Mucosa of stomach (tissue), 1 donor: ENCODE results near the gene TCERG1L.

Experiments
- H3K27me3 ChIP-seq: one replicate; pipeline ENCODE4 v1.7.0; 2013; ENCODE audit warnings: mild to moderate bottlenecking, low read length; ENCODE audit not compliant: control insufficient read depth, insufficient read depth
- H3K36me3 ChIP-seq: one replicate; pipeline ENCODE4 v1.7.0; 2013; ENCODE audit warnings: low read length; ENCODE audit not compliant: control insufficient read depth, insufficient read depth
- H3K4me1 ChIP-seq: one replicate; pipeline ENCODE4 v1.7.0; 2013; ENCODE audit warnings: mild to moderate bottlenecking, low read length; ENCODE audit not compliant: control insufficient read depth, insufficient read depth
- H3K4me3 ChIP-seq: one replicate; pipeline ENCODE4 v1.7.0; 2013; ENCODE audit warnings: low read length
- H3K9ac ChIP-seq: one replicate; pipeline ENCODE4 v1.7.0; 2013; ENCODE audit warnings: mild to moderate bottlenecking, low read length, moderate library complexity
- H3K9me3 ChIP-seq: one replicate; pipeline ENCODE4 v1.7.0; 2013; ENCODE audit warnings: mild to moderate bottlenecking, low read length, moderate library complexity; ENCODE audit not compliant: control insufficient read depth
- donor health status: Pancreatic carcinoma.

The TCERG1L gene

GRCh38 chr10:131130025-131130424, 181.5 kb downstream of the TCERG1L start:
- H3K9me3 ChIP-seq: no peaks in the 10 kb centered on the region
- H3K36me3 ChIP-seq: no peaks in the 10 kb centered on the region
- no peak overlapping the region for H3K9ac ChIP-seq
- no peak overlapping the region for H3K4me3 ChIP-seq
- no peaks in the 10 kb centered on the region for H3K27me3 ChIP-seq
- no peaks in the 10 kb centered on the region for H3K4me1 ChIP-seq

- Histone ChIP-seq H3K27me3 (no peaks in the 10 kb centered on the region), H3K9me3 (no peaks in the 10 kb centered on the region), H3K9ac (no peak overlapping the region), H3K36me3 (no peaks in the 10 kb centered on the region), H3K4me3 (no peak overlapping the region), H3K4me1 (no peaks in the 10 kb centered on the region)
Observed at GRCh38 chr10:131129544-131129943, 182.0 kb downstream of the TCERG1L start.

GRCh38 chr10:131128731-131129130, 182.8 kb downstream of the TCERG1L start:
- H3K9me3 ChIP-seq: no peaks in the 10 kb centered on the region
- no peaks in the 10 kb centered on the region for H3K4me1 ChIP-seq
- no peak overlapping the region for H3K4me3 ChIP-seq
- H3K27me3 ChIP-seq: no peaks in the 10 kb centered on the region
- no peaks in the 10 kb centered on the region for H3K36me3 ChIP-seq
- no peak overlapping the region for H3K9ac ChIP-seq

- H3K4me3 ChIP-seq: no peak overlapping the region
- no peak overlapping the region for H3K9ac ChIP-seq
- H3K36me3 ChIP-seq: no peaks in the 10 kb centered on the region
- no peaks in the 10 kb centered on the region for H3K27me3 ChIP-seq
- H3K9me3 ChIP-seq: no peaks in the 10 kb centered on the region
- H3K4me1 ChIP-seq: no peaks in the 10 kb centered on the region
Observed at GRCh38 chr10:131127610-131128009, 183.9 kb downstream of the TCERG1L start.

GRCh38 chr10:131127138-131127589, 184.4 kb downstream of the TCERG1L start:
- Histone ChIP-seq H3K9me3 (no peaks in the 10 kb centered on the region), H3K4me1 (no peaks in the 10 kb centered on the region), H3K4me3 (no peak overlapping the region), H3K9ac (no peak overlapping the region), H3K27me3 (no peaks in the 10 kb centered on the region), H3K36me3 (no peaks in the 10 kb centered on the region)

GRCh38 chr10:131126321-131127137, 185.0 kb downstream of the TCERG1L start:
- Histone ChIP-seq H3K36me3 (no peaks in the 10 kb centered on the region), H3K9me3 (no peaks in the 10 kb centered on the region), H3K9ac (no peak overlapping the region), H3K4me1 (no peaks in the 10 kb centered on the region), H3K4me3 (no peak overlapping the region), H3K27me3 (no peaks in the 10 kb centered on the region)

- Histone ChIP-seq H3K36me3 (no peaks in the 10 kb centered on the region), H3K4me1 (no peaks in the 10 kb centered on the region), H3K9me3 (no peaks in the 10 kb centered on the region), H3K4me3 (no peak overlapping the region), H3K27me3 (no peaks in the 10 kb centered on the region), H3K9ac (no peak overlapping the region)
Observed at GRCh38 chr10:131125511-131126225, 185.9 kb downstream of the TCERG1L start.

GRCh38 chr10:131124945-131125344, 186.6 kb downstream of the TCERG1L start:
- Histone ChIP-seq H3K27me3 (no peaks in the 10 kb centered on the region), H3K9me3 (no peaks in the 10 kb centered on the region), H3K4me3 (no peak overlapping the region), H3K9ac (no peak overlapping the region), H3K36me3 (no peaks in the 10 kb centered on the region), H3K4me1 (no peaks in the 10 kb centered on the region)

GRCh38 chr10:131123496-131123895, 188.0 kb downstream of the TCERG1L start:
- Histone ChIP-seq H3K9ac (no peak overlapping the region), H3K36me3 (no peaks in the 10 kb centered on the region), H3K4me3 (no peak overlapping the region), H3K27me3 (no peaks in the 10 kb centered on the region), H3K9me3 (no peaks in the 10 kb centered on the region), H3K4me1 (no peaks in the 10 kb centered on the region)

- H3K9ac ChIP-seq: no peak overlapping the region
- H3K4me3 ChIP-seq: no peak overlapping the region
- no peaks in the 10 kb centered on the region for H3K36me3 ChIP-seq
- no peaks in the 10 kb centered on the region for H3K27me3 ChIP-seq
- H3K9me3 ChIP-seq: no peaks in the 10 kb centered on the region
- H3K4me1 ChIP-seq: no peaks in the 10 kb centered on the region
Observed at GRCh38 chr10:131121511-131122035, 189.9 kb downstream of the TCERG1L start.

- no peaks in the 10 kb centered on the region for H3K36me3 ChIP-seq
- no peaks in the 10 kb centered on the region for H3K9me3 ChIP-seq
- no peak overlapping the region for H3K4me3 ChIP-seq
- no peak overlapping the region for H3K9ac ChIP-seq
- H3K27me3 ChIP-seq: no peaks in the 10 kb centered on the region
- H3K4me1 ChIP-seq: no peaks in the 10 kb centered on the region
Observed at GRCh38 chr10:131119626-131120355, 191.7 kb downstream of the TCERG1L start.
